OCI-LY7 (cell line): Measurements from ENCODE around the gene CDR2L.
"Not testable (repeated sequence)": the region's sequence is repeated elsewhere in the genome, so short reads cannot be mapped to it uniquely, and the experiment has no call there.

Experiments used
- CTCF ChIP-seq: fragments of 200-600 bp; sonication (generic); conservative IDR thresholded peaks from 2 replicates; pipeline ENCODE4 v1.5.1; 2014; ENCODE audit warnings: mild to moderate bottlenecking, antibody characterized with exemption, low read length, moderate library complexity, mixed read lengths
- EZH2phosphoT487 ChIP-seq: fragments of 200-600 bp; sonication (generic); IDR thresholded peaks from 2 replicates; pipeline ENCODE4 v1.6.1; 2018; ENCODE audit warnings: low read depth, borderline replicate concordance, mild to moderate bottlenecking, mixed run types, antibody characterized with exemption, low read length, moderate library complexity, mixed read lengths

- TF ChIP-seq CTCF, EZH2phosphoT487: not testable (repeated sequence)
Observed at GRCh38 chr17:75026650-75027049, 39.2 kb downstream of the CDR2L start.
